ENCODE results near the gene CCDC85A.

CCDC85A gene

DNA sequence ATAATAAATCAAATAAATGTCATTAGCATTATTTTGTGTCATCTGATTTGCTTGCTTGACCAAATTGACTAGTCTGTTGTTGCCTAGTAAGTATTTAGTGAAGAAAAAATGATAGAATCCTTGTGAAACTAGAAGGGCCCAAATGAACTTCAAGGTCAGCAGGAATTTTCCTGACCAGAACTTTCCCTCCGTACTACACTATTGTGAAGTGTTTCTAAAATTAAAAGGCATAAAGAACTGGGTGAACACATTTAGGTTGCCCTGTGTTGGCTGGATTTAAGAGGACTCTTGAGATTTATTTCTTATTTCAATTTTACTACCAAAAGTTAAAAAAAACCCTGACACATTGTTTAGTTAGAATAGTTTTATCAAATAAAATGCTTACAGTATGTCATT is 142.6 kb downstream of the CCDC85A start:
- TF ChIP-seq CTCF (IDR thresholded peaks at IDR 0.05; ENCODE audit: borderline replicate concordance, insufficient read depth, low read depth, low read length): no peak

GRCh38 chr2:56331810-56332209 is 148.0 kb downstream of the CCDC85A start:
- no peak for TF ChIP-seq CTCF (IDR thresholded peaks at IDR 0.05; ENCODE audit: borderline replicate concordance, insufficient read depth, low read depth, low read length)
- no peak overlapping the region for H3K4me3 ChIP-seq (ENCODE audit: low read depth, low read length)

More for the DNA sequence above, 142.6 kb downstream of the CCDC85A start:
- H3K4me3 ChIP-seq (ENCODE audit: low read depth, low read length): no peak overlapping the region

GRCh38 chr2:56333812-56334485 is 150.2 kb downstream of the CCDC85A start:
- TF ChIP-seq CTCF (IDR thresholded peaks at IDR 0.05; ENCODE audit: borderline replicate concordance, insufficient read depth, low read depth, low read length): no peak

DNA sequence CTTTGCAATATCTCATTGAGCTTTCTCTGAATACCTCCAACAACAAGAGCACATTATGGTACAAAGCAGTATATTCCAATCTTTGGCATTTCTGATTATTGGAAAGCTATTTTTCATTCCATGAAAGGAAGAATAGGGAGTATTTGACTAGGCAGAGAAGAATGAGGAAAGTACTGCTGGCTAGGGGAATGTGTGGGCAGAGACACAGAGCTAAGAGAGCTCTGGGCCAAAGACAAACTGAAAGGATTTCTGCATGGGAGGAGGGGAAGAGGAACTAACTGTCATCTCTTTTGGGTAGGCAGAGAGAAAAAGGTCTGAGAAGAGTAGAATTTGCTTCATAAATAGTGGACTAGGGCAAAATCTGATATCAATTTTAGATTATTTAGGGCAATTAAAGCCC is 150.8 kb downstream of the CCDC85A start:
- no peak for TF ChIP-seq CTCF (IDR thresholded peaks at IDR 0.05; ENCODE audit: borderline replicate concordance, insufficient read depth, low read depth, low read length)
- H3K4me3 ChIP-seq (ENCODE audit: low read depth, low read length): no peak overlapping the region

More at GRCh38 chr2:56333812-56334485, 150.2 kb downstream of the CCDC85A start:
- H3K4me3 ChIP-seq (ENCODE audit: low read depth, low read length): no peak overlapping the region

GRCh38 chr2:56335101-56335500 is 151.3 kb downstream of the CCDC85A start:
- H3K4me3 ChIP-seq (ENCODE audit: low read depth, low read length): no peak overlapping the region
- no peak for TF ChIP-seq CTCF (IDR thresholded peaks at IDR 0.05; ENCODE audit: borderline replicate concordance, insufficient read depth, low read depth, low read length)

DNA sequence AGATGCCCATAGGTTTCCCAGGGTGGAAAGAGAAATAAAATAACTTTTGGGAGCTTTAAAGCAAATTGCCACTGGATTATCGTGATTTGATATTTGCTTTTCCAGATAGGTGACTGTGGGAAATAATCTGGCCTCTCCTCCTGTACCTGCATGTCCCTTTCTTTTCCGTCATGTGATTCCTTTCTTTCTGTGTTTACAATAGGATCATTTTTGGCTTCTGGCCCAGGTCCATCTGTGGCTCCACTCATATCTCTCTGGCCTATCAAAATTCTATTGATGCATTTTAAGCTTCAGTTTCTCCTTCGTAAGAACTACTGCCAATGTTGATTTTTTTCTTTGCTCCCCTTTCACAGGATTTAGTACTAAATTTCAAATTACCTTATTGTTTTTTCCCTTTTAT is 153.6 kb downstream of the CCDC85A start:
- no peak for TF ChIP-seq CTCF (IDR thresholded peaks at IDR 0.05; ENCODE audit: borderline replicate concordance, insufficient read depth, low read depth, low read length)
- no peak overlapping the region for H3K4me3 ChIP-seq (ENCODE audit: low read depth, low read length)

GRCh38 chr2:56338232-56338631 is 154.4 kb downstream of the CCDC85A start:
- no peak overlapping the region for H3K4me3 ChIP-seq (ENCODE audit: low read depth, low read length)
- no peak for TF ChIP-seq CTCF (IDR thresholded peaks at IDR 0.05; ENCODE audit: borderline replicate concordance, insufficient read depth, low read depth, low read length)

All from GM12875 (cell line).